Mammary epithelial cell (primary cell): ENCODE measurements around the gene MMP24.

Experiments used
- CTCF ChIP-seq, 2 donors: IDR thresholded peaks in 1 of 2; conservative IDR thresholded peaks in 1 of 2; 2 replicates each; pipeline ENCODE4 v1.5.1; 2011 to 2012; ENCODE audit warnings: inconsistent platforms in 2 of 2, low read length in 2 of 2, mild to moderate bottlenecking in 2 of 2, control low read depth in 1 of 2, low read depth in 1 of 2; ENCODE audit not compliant: insufficient read depth in 1 of 2; ENCODE audit errors: extremely low read depth in 1 of 2
- EZH2 ChIP-seq: IDR thresholded peaks from 2 replicates; pipeline ENCODE4 v1.6.1; 2012; ENCODE audit warnings: low read length, inconsistent platforms, borderline replicate concordance

DNA sequence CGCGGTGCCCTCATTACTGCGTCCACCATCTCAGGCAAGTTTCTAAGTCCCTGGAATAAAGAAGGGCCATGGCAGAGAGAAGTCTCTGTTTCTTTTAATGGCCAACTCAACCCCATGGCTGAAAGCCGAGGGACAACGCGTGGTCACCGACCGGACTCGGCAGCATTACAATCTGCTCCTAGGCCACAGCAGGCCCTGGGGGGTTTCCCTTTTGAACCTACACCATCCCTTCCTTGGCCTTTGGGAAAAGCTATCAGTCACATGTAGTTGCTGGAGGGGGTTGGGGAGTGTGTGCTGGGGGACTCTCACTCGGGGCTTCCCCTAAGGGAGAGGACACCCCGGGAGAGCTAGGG lies 76.9 kb downstream of the MMP24 start:
- TF ChIP-seq CTCF (conservative IDR thresholded peaks at IDR 0.05 in 1 of 2, IDR thresholded peaks at IDR 0.05 in 1 of 2; ENCODE audit: extremely low read depth in 1 of 2, insufficient read depth in 1 of 2, low read depth in 1 of 2, low read length in 2 of 2) (no peak), EZH2 (no peak)
